Lung (tissue), 12 donors: ENCODE results near the gene SPOCD1. TPM values are rescaled to one million over a fixed set of nuclear protein-coding genes. Genes with fewer than 3 reads are reported as not detected.

Experiments used
- ATAC-seq: fragments of 200-7000 bp; cut with Tn5 transposase; one replicate; pipeline ENCODE4 v1.9.1; 2020; ENCODE audit warnings: moderate number of reproducible peaks; ENCODE audit not compliant: insufficient read depth, low FRiP score
- DNase-seq, 3 donors: peaks; one replicate each; pipeline ENCODE4 v3.0.0-alpha.2; 2013 to 2017
- H3K27ac ChIP-seq, 2 donors: one replicate each; pipeline ENCODE4 v1.5.1; 2013; ENCODE audit warnings: mild to moderate bottlenecking in 2 of 2, moderate library complexity in 2 of 2, control low read depth in 1 of 2, inconsistent platforms in 1 of 2, low read depth in 1 of 2, low read length in 1 of 2
- H3K27me3 ChIP-seq, 3 donors: one replicate each; pipeline ENCODE4 v1.5.1; 2013; ENCODE audit warnings: low read length in 2 of 3; ENCODE audit not compliant: control insufficient read depth in 3 of 3, insufficient read depth in 3 of 3
- H3K36me3 ChIP-seq, 4 donors: one replicate each; pipeline ENCODE4 v1.5.1; 2013; ENCODE audit warnings: low read length in 4 of 4, mild to moderate bottlenecking in 1 of 4, moderate library complexity in 1 of 4; ENCODE audit not compliant: control insufficient read depth in 4 of 4, insufficient read depth in 4 of 4
- H3K4me1 ChIP-seq, 5 donors: one replicate each; pipeline ENCODE4 v1.5.1; 2013; ENCODE audit warnings: low read length in 5 of 5, mild to moderate bottlenecking in 2 of 5, moderate library complexity in 1 of 5; ENCODE audit not compliant: control insufficient read depth in 5 of 5, insufficient read depth in 5 of 5
- H3K4me3 ChIP-seq: one replicate; pipeline ENCODE4 v1.5.1; 2013; ENCODE audit warnings: mild to moderate bottlenecking, control low read depth, moderate library complexity
- H3K9ac ChIP-seq, 2 donors: one replicate each; pipeline ENCODE4 v1.5.1; 2013; ENCODE audit warnings: low read length in 2 of 2, control low read depth in 1 of 2; ENCODE audit not compliant: insufficient read depth in 1 of 2
- H3K9me3 ChIP-seq, 4 donors: one replicate each; pipeline ENCODE4 v1.5.1; 2013; ENCODE audit warnings: low read length in 3 of 4, mild to moderate bottlenecking in 1 of 4, moderate library complexity in 1 of 4; ENCODE audit not compliant: control insufficient read depth in 4 of 4, insufficient read depth in 3 of 4
- CTCF ChIP-seq: IDR thresholded peaks from 2 replicates; pipeline ENCODE4 v1.5.1; 2012; ENCODE audit warnings: mild to moderate bottlenecking; ENCODE audit errors: control extremely low read depth, extremely low read depth
- WGBS, 2 donors: extraction: QIAGEN DNeasy Blood & Tissue Kit; methylation state at CpG; one replicate each; pipeline ENCODE4 v1.1.7; 2013; 5-methylcytosine and 5-hydroxymethylcytosine counted together
- polyA plus RNA-seq, 2 donors: library from polyadenylated mRNA; stranded (reverse); fragments of 200-250 nt; gene quantifications; one replicate each; pipeline ENCODE4 v1.2.1, GENCODE V29; 2013
- total RNA-seq, 2 donors: library from RNA; depleted of rRNA in 1 of 2; stranded (reverse); fragments of >200 nt in 1 of 2; gene quantifications; one replicate each; pipeline ENCODE4 v1.2.1, GENCODE V29; 2014 to 2021
- donor health status: control.
- donor health status: control.
- donor health status: Bipolar disorder and iron deficiency.
- donor health status: healthy.
- donor health status: DM: yes; HTN: yes; CAD: no.

Gene SPOCD1
- total and polyA plus RNA-seq, 4 donors, result 0.51 to 15.7 (median 8.4) TPM

GRCh38 chr1:31807273-31808048 is 8.4 kb downstream of the SPOCD1 start:
- no peak overlapping the region for H3K27ac ChIP-seq
- no peak overlapping the region for H3K4me3 ChIP-seq
- no peak overlapping the region for H3K9ac ChIP-seq
- H3K27me3 ChIP-seq, result no peaks in the 10 kb centered on the region
- no peaks in the 10 kb centered on the region for H3K9me3 ChIP-seq
- H3K4me1 ChIP-seq, result peaks cover 0 to 7% (median 0%) of the 10 kb centered on the region in 5 donors
- 65 to 85% methylated on average over 4 of the region's 4 CpGs for WGBS, 2 donors
- DNase-seq (no peak), ATAC-seq (no peak)
- TF ChIP-seq CTCF, result no peak
- H3K36me3 ChIP-seq, result no peaks in the 10 kb centered on the region

- no peak overlapping the region for H3K27ac ChIP-seq
- ATAC-seq, result no peak
- 89 to 95% methylated on average over 6 of the region's 6 CpGs for WGBS, 2 donors
These were observed 10.5 kb downstream of the SPOCD1 start for GRCh38 chr1:31805318-31805717.

GRCh38 chr1:31804098-31804497 is 11.7 kb downstream of the SPOCD1 start:
- Histone ChIP-seq H3K9ac (no peak overlapping the region), H3K36me3 (no peaks in the 10 kb centered on the region), H3K4me3 (no peak overlapping the region), H3K4me1 (peaks cover 0 to 3% (median 0%) of the 10 kb centered on the region in 5 donors), H3K27ac (no peak overlapping the region), H3K9me3 (no peaks in the 10 kb centered on the region), H3K27me3 (no peaks in the 10 kb centered on the region)
- no peak for DNase-seq
- 65 to 83% methylated on average over 1 of the region's 1 CpG for WGBS, 2 donors
- ATAC-seq, result no peak
- no peak for TF ChIP-seq CTCF

More at GRCh38 chr1:31805318-31805717, 10.5 kb downstream of the SPOCD1 start:
- no peak for DNase-seq
- no peak for TF ChIP-seq CTCF
- no peaks in the 10 kb centered on the region for H3K4me1 ChIP-seq
- H3K27me3 ChIP-seq, result no peaks in the 10 kb centered on the region
- no peaks in the 10 kb centered on the region for H3K9me3 ChIP-seq
- H3K4me3 ChIP-seq, result no peak overlapping the region
- H3K9ac ChIP-seq, result no peak overlapping the region
- H3K36me3 ChIP-seq, result no peaks in the 10 kb centered on the region
